Fibroblast of villous mesenchyme (primary cell): ENCODE data around the gene PTPRN2. TPM values are rescaled to one million over a fixed set of nuclear protein-coding genes. Genes with fewer than 3 reads are reported as not detected.
A peak's percentile ranks its signal among the peaks of the same experiment; 100 is the strongest.

Experiments
- DNase-seq: peaks from one replicate; pipeline ENCODE4 v3.0.0-alpha.2; 2010; ENCODE audit warnings: low read depth
- H3K4me3 ChIP-seq: 2 replicates; pipeline ENCODE4 v1.5.1; 2011; ENCODE audit warnings: low read depth, mild to moderate bottlenecking, low read length
- CTCF ChIP-seq: IDR thresholded peaks from 2 replicates; pipeline ENCODE4 v1.5.1; 2012; ENCODE audit warnings: low read depth, mild to moderate bottlenecking, low read length; ENCODE audit not compliant: insufficient read depth
- total RNA-seq: library from RNA; depleted of rRNA; stranded (reverse); fragments of >200 nt; gene quantifications from 2 replicates; pipeline ENCODE4 v1.2.3, GENCODE V29; 2012

The PTPRN2 gene
- total RNA-seq, 1 donor: not detected

- TF ChIP-seq CTCF: no peak
- no peak overlapping the region for H3K4me3 ChIP-seq
- no peak for DNase-seq
Observed at GRCh38 chr7:158620418-158620817, 32.8 kb upstream of the PTPRN2 start.

- DNase-seq: no peak
- TF ChIP-seq CTCF: no peak
- no peak overlapping the region for H3K4me3 ChIP-seq
Observed at GRCh38 chr7:158618745-158619140, 31.1 kb upstream of the PTPRN2 start.

GRCh38 chr7:158617737-158618128 is 30.1 kb upstream of the PTPRN2 start:
- no peak overlapping the region for H3K4me3 ChIP-seq
- no peak for TF ChIP-seq CTCF

GRCh38 chr7:158616050-158616449 is 28.4 kb upstream of the PTPRN2 start:
- DNase-seq: no peak
- no peak for TF ChIP-seq CTCF
- H3K4me3 ChIP-seq: no peak overlapping the region

More at GRCh38 chr7:158617737-158618128, 30.1 kb upstream of the PTPRN2 start:
- DNase-seq: peak; percentile 67

- DNase-seq: peak; percentile 37
- no peak for TF ChIP-seq CTCF
- no peak overlapping the region for H3K4me3 ChIP-seq
Observed at GRCh38 chr7:158614700-158615099, 27.1 kb upstream of the PTPRN2 start.

GRCh38 chr7:158613481-158613880 is 25.9 kb upstream of the PTPRN2 start:
- TF ChIP-seq CTCF: no peak
- no peak overlapping the region for H3K4me3 ChIP-seq
- DNase-seq: no peak

- TF ChIP-seq CTCF: no peak
- no peak overlapping the region for H3K4me3 ChIP-seq
- DNase-seq: no peak
Observed at GRCh38 chr7:158612546-158612945, 24.9 kb upstream of the PTPRN2 start.
